ENCODE measurements around the gene CENPC. TPM values are rescaled to one million over a fixed set of nuclear protein-coding genes. Genes with fewer than 3 reads are reported as not detected.
"Not testable (repeated sequence)": the region's sequence is repeated elsewhere in the genome, so short reads cannot be mapped to it uniquely, and the experiment has no call there.

The CENPC gene
- total and polyA plus RNA-seq, 3 donors from 2014 or later, result 8.5 to 53.4 (median 40.8) TPM

DNA sequence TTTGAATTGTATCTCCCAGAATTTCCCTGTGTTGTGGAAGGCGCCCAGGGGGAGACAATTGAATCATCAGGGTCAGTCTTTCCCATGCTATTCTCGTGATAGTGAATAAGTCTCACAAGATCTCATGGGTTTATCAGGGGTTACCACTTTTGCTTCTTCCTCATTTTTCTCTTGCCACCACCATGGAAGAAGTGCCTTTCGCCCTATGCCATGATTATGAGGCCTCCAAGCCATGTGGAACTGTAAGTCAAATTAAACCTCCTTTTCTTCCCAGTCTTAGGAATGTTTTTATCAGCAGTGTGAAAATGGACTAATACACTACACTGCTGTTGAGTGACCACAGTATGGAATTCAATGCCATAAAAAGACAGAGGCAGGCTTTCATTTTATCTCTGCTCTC is 12.2 kb downstream of the CENPC start:
- Histone ChIP-seq H3K4me1 (no peaks in the 10 kb centered on the region), H3K27ac (no peak overlapping the region), H3K9me3 (no peaks in the 10 kb centered on the region), H3K27me3 (no peaks in the 10 kb centered on the region), H3K4me3 (no peak overlapping the region), H3K36me3 (ENCODE audit: low read depth, missing control alignments) (no peaks in the 10 kb centered on the region)
- 93 to 94% methylated on average over 3 of the region's 3 CpGs for WGBS, 2 donors
- intact Hi-C loops (cut with DNase I; ENCODE audit: low total_unique reads), result no loop called here
- TF ChIP-seq, protein P1, sequence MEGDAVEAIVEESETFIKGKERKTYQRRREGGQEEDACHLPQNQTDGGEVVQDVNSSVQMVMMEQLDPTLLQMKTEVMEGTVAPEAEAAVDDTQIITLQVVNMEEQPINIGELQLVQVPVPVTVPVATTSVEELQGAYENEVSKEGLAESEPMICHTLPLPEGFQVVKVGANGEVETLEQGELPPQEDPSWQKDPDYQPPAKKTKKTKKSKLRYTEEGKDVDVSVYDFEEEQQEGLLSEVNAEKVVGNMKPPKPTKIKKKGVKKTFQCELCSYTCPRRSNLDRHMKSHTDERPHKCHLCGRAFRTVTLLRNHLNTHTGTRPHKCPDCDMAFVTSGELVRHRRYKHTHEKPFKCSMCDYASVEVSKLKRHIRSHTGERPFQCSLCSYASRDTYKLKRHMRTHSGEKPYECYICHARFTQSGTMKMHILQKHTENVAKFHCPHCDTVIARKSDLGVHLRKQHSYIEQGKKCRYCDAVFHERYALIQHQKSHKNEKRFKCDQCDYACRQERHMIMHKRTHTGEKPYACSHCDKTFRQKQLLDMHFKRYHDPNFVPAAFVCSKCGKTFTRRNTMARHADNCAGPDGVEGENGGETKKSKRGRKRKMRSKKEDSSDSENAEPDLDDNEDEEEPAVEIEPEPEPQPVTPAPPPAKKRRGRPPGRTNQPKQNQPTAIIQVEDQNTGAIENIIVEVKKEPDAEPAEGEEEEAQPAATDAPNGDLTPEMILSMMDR (IDR thresholded peaks at IDR 0.05), result no peak
- no peak for TF ChIP-seq POLR2A (IDR thresholded peaks at IDR 0.05)
- DNase-seq, result no peak

DNA sequence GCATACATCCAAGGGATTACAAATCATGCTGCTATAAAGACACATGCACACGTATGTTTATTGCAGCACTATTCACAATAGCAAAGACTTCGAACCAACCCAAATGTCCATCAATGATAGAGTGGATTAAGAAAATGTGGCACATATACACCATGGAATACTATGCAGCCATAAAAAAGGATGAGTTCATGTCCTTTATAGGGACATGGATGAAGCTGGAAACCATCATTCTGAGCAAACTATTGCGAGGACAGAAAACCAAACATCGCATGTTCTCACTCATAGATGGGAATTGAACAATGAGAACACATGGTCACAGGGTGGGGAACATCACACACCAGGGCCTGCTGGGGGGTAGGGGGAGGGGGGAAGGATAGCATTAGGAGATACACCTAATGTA is 12.9 kb downstream of the CENPC start:
- H3K36me3 ChIP-seq (ENCODE audit: low read depth, missing control alignments); H3K9me3 ChIP-seq; H3K4me3 ChIP-seq; intact Hi-C loops (cut with DNase I; ENCODE audit: low total_unique reads); DNase-seq; H3K27me3 ChIP-seq; H3K4me1 ChIP-seq; H3K27ac ChIP-seq: not testable (repeated sequence)
- WGBS, 2 donors, result 94 to 96% methylated on average over 4 of the region's 4 CpGs

DNA sequence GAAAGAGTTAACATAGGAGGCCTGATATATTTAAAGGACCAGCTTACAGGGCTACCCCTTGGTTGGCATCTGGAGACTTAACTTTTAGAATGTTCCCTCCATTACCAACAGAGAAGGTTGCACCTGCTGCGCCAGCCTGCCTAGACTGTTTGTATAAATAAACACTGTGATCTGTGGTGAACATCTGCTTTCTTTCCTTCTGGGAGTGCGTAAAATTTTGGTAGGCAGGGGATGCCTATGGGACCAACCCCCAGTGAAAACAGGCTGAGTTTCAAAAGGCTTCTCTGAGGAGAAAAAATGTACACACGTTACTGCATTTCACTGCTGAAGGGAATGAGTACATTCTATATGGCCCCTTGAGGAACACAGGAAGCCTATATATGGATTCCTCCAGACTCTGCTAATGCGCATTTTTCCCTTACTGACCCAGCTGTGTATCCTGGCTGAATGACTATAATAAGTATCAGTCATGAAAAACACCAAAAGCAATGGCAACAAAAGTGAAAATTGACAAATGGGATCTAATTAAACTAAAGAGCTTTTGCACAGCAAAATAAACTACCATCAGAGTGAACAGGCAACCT is 13.8 kb downstream of the CENPC start:
- no peak for TF ChIP-seq POLR2A (IDR thresholded peaks at IDR 0.05)
- TF ChIP-seq, protein P1 (IDR thresholded peaks at IDR 0.05), result no peak
- 90 to 91% methylated on average over 4 of the region's 4 CpGs for WGBS, 2 donors
- no peaks in the 10 kb centered on the region for H3K9me3 ChIP-seq
- intact Hi-C loops (cut with DNase I; ENCODE audit: low total_unique reads), result no loop called here
- H3K36me3 ChIP-seq (ENCODE audit: low read depth, missing control alignments), result no peaks in the 10 kb centered on the region
- H3K4me3 ChIP-seq, result no peak overlapping the region
- no peak overlapping the region for H3K27ac ChIP-seq
- no peaks in the 10 kb centered on the region for H3K27me3 ChIP-seq
- no peak for DNase-seq
- H3K4me1 ChIP-seq, result no peaks in the 10 kb centered on the region

GRCh38 chr4:67524140-67524539 is 21.2 kb downstream of the CENPC start:
- H3K9me3 ChIP-seq; H3K27ac ChIP-seq; H3K4me3 ChIP-seq; H3K27me3 ChIP-seq; H3K4me1 ChIP-seq; intact Hi-C loops (cut with DNase I; ENCODE audit: low total_unique reads); H3K36me3 ChIP-seq (ENCODE audit: low read depth, missing control alignments); DNase-seq: not testable (repeated sequence)
- WGBS, 2 donors, result 88 to 95% methylated on average over 3 of the region's 3 CpGs

- WGBS, 2 donors, result 85 to 86% methylated on average over 10 of the region's 10 CpGs
- Histone ChIP-seq H3K36me3 (ENCODE audit: low read depth, missing control alignments) (no peaks in the 10 kb centered on the region), H3K27me3 (no peaks in the 10 kb centered on the region), H3K4me3 (no peak overlapping the region), H3K4me1 (no peaks in the 10 kb centered on the region), H3K27ac (no peak overlapping the region), H3K9me3 (no peaks in the 10 kb centered on the region)
- intact Hi-C loops (cut with DNase I; ENCODE audit: low total_unique reads), result no loop called here
- DNase-seq, result no peak
- no peak for TF ChIP-seq POLR2A (IDR thresholded peaks at IDR 0.05)
- TF ChIP-seq, protein P1 (IDR thresholded peaks at IDR 0.05), result no peak
Measured at GRCh38 chr4:67522851-67523671, 22.2 kb downstream of the CENPC start.

Data from testis (tissue), 3 donors.